HG03439 (cell line): ENCODE measurements around the gene USP34.

Source experiments
- ATAC-seq: cut with Tn5 transposase; IDR thresholded peaks from one replicate; pipeline ENCODE4 v1.9.1; 2021; ENCODE audit warnings: mild to moderate bottlenecking, moderate library complexity; ENCODE audit not compliant: unreplicated experiment

USP34 gene

DNA sequence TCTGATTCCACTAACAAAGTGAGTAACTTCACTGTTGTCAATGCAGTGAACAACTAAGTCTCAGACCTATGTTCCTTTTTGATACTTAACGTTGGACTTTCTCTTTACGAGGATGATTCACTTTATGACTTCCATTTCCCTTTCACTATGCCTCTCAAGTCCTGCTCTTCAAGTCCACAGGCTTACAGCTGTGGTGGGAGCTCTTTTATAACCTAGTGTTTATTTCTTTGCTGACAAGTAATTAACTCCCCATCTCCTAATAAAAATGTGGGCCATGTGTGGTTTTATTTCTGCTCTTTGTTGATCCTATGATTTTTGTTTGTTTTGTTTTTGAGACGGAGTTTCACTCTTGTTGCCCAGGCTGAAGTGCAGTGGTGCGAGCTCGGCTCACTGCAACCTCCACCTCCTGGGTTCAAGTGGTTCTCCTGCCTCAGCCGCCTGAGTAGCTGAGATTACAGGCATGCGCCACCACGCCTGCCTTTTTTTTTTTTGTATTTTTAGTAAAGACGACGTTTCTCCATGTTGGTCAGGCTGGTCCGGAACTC, 142.1 kb downstream of the USP34 start:
- ATAC-seq, result no peak

DNA sequence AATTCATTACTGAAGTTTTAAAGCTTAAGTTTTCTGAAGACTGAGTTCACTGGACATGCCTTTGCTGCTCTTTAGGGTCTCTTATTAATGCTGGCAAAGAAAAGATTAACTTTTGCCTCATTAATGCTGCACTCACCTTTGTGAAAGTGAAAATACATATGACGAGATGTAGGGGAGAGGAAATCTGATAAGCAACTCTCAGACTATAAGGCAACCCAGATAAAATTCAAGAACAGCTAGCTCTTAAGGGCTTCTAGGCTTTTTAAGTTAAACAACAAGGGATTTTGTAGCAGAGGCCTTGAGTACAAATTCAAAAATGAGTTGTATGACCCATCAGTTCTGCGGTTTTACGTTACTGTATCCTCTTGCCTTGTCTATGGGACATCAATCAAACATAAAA, 143.7 kb downstream of the USP34 start:
- no peak for ATAC-seq

DNA sequence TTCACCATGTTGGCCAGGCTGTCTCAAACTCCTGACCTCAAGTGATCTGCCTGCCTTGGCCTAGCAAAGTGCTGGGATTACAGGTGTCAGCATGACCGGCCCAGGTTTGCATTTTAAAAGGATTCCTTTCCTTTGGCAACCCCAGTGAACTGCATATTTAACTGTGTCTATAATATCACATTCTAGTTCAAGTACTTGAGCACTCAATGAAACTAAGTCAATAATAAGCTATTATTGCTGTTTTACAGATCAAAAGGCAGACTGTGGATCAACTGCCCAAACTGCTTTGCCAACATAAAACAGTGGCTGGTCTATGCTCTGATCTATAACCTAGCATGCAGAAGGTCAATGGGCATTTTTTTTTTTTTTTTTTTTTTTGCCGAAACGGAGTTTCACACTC, 144.5 kb downstream of the USP34 start:
- ATAC-seq, result no peak

DNA sequence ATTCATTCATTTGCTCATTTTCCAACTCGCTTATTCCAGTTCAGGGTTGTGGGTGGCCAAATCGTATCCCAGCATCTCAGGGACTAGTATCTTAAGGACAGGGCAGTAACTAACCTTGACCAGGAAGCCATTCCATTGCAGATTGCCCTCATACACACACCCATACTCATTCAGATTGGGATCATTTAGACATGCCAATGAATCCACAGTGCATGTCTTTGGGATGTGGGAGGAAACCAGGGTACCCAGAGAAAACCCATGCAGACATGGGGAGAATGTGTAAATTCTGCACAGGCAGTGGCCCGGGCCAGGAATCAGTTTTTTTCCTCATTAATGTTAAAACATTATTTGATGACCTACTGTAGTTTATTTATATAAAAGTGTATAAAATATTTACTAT, 150.7 kb downstream of the USP34 start:
- no peak for ATAC-seq

DNA sequence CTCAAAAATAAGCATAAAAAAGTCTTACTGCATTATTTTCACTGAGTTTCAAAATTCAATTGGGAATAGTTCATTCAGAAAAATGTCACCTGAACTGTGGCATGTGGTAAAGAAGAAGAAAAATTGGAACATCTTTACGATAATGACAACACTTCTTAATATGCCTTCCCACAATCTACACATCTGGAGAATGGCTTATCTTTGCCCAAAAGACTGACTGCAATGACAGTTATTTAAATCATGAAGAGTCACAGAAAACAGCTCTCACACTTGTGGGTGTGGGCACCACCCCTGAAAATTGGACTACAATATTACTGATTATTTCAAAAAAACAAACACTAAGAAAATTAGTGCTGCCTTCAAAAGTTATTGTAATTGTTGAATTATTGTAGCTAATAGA, 152.3 kb downstream of the USP34 start:
- no peak for ATAC-seq

DNA sequence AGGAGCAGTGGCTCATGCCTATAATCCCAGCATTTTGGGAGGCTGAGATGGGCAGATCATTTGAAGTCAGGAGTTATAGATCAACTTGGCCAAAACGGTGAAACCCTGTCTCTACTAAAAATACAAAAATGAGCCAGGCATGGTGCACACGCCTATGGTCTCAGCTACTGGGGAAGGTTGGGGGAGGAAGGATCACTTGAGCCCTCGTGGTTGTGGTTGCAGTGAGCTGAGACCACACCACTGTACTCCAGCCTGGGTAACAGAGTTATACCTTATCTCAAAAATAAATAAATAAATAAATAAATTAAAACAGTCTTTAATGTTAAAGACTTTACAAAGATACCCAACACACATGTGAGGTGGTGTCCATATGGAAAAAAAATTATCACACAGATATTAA, 174.9 kb downstream of the USP34 start:
- ATAC-seq, result no peak

DNA sequence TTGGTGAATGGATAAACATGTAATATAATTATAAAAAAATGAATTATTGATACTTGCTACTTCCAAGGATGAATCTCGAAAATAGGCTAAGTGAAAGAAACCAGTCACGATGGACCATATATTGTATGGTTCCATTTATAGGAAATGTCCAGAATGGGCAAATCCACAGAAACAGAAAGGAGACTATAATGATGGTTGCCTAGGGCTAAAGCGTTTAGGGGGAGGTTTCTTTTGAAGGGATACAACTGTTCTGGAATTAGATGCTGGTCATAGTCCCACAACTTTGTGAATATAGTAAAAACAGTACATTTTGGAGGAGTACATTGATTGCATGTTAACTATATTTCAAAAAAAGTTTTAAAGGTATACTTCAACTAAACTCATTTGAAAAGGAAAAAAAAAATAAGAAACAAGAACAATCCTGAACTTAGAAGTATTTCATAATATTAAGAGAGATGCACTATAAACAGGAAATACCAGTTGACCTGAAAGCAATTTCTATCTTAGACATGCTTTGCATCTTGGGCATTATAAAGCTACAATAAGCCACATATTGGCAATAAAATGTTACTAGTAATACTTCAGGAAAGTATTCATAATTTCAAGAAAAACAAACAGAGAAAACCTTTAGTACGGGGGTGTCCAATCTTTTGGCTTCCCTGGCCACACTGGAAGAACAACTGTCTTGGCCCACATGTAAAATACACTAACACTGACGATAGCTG, 178.9 kb downstream of the USP34 start:
- no peak for ATAC-seq

DNA sequence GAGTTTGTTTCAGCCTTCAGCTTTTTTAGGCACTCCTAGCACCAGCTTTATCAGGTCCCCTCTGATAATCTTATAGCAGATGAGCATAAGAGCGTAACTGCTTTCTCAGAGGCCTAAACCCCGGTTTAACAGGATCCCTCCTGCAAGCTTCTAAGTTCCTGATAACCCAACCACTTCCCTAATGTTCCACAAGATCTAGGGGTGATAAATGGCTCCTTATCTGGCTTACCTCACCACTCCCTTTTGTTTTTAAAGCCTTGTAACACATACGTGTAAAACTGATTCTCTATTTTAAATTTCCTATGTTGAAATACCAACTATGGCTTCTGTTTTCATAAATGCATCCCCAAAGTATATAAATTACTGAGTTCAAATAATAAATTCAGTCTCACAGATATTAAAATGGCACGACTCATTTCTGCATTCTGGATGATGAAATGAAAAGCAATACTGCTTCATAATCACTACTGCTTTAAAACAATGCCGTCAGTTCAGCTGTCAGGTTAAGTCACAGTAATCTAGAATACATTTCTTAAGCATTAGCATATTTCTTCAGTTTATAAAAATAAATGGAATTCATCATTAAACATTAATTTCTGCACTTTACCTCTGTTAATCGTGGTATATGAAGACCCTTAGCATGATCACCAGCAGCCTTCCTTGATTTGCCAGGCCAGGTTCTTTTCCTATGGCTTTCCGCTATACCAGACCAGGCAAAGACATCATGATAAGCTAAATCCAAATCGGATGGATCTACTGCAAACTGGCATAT, 182.6 kb downstream of the USP34 start:
- no peak for ATAC-seq

DNA sequence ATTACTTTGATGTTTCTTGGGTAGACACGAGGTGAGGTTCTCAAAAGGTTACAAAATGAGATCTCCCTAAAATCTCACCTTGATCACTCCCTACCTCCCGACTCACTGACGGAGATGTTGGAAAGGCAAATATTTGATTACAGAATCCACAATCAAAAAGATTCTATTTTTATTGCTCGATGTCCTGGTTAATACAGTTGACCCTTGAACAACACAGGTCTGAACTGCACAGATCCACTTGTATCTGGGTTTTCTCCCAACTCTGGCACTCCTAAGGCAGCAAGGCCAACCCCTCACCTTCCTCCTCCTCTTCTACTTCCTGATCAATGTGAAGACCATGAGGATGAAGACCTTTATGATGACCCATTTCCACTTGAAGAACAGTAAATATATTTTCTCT, 183.6 kb downstream of the USP34 start:
- no peak for ATAC-seq

DNA sequence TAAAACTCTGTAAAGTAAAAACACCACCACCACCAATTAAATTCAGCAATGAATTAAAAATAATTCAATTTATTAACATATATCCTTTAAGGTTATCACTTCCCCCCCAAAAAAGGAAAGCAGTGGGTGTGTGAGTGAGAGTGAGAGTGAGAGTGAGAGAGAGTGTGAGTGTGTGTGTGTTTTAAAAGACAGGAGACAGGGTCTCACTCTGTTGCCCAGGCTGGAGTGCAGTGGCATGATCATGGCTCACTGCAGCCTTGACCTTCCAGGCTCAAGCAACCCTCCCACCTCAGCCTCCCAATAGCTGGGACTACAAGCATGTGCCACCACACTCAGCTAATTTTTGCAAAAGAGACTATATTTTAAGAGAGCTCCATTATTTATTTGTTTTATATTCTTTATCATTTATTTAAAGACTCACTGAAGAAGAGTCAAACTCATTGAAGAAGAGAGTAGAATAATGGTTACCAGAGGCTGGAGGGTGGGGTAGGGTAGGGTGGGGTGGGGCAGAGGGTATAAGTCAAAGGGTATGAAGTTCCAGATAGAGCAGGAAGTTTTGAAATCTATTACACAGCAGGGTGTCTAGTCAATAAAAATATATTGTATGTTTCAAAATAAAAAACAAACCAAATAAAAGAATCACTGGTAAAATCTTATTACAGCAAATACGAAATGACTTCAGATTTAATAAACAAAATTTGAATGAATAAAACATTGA, 187.3 kb downstream of the USP34 start:
- no peak for ATAC-seq

DNA sequence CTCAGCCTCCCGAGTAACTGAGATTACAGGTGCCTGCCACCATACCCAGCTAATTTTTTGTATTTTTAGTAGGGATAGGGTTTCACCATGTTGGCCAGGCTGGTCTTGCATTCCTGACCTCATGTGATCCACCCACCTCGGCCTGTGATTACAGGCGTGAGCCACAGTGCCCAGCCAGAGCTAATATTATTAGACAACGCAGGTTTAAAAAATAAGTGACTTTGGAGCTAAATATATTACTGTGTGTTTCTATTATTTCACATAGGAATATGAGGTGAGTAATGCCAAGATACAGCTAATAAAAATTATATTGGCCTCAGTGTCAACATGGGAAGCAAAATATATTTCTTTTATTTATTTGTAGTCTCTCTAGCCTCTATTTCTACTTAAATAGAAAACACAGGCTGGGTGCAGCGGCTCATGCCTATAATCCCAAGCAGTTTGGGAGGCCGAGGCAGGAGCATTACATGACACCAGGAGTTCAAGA, 188.7 kb downstream of the USP34 start:
- ATAC-seq, result no peak

DNA sequence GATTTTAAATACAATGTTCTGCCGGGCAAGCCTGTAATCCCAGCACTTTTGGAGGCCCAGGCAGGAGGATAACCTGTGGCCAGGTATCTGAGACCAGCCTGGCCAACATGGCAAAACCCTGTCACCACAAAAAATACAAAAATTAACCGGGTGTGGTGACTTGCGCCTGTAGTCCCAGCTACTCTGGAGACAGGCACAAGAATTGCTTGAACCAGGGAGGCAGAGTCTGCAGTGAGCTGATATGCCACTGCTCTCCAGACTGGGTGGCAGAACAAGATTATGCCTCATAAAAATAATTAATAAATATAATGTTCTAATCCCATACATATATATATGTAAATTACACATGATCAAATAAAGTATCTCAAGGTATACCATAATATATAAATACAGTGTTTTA, 189.6 kb downstream of the USP34 start:
- ATAC-seq, result no peak

DNA sequence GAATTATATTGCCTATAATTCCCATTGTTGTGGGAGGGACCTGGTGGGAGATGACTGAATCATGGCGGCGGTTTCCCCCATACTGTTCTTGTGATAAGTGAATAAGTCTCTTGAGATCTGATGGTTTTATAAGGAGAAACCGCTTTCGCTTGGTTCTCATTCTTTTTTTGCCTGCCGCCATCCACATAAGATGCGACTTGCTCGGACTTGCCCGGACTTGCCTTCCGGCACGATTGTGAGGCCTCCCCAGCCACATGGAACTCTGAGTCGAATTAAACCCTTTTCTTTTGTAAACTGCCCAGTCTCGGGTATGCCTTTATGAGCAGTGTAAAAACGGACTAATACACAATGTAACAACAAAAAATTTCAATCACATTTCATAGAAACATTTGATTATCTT, 193.1 kb downstream of the USP34 start:
- no peak for ATAC-seq

DNA sequence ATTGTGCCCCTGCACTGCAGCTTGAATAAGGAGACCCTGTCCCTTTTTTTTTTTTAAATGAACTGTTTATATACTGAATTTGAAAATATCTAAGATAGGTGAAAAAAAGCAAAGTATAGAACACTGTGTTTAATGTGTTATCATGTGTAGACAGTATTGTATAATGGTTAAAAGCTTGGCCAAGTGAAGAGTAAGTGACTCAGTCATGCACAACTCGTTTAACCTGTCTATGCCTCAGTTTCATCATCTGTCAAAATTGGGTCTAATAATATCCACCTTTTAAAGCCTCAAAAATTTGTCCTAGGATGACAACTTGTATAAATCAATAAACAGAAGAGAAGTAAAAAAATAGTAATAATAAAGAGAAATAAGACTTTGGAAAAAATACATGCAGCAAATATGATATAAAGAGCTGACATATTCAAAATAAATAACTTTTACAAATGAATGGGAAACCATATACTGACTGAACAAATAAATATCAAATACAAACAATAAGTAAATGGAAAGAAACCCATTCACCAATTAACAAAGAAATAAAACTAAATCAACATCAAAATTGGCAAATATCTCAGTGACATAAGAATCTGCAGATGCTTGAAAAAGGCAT, 195.2 kb downstream of the USP34 start:
- ATAC-seq, result no peak

DNA sequence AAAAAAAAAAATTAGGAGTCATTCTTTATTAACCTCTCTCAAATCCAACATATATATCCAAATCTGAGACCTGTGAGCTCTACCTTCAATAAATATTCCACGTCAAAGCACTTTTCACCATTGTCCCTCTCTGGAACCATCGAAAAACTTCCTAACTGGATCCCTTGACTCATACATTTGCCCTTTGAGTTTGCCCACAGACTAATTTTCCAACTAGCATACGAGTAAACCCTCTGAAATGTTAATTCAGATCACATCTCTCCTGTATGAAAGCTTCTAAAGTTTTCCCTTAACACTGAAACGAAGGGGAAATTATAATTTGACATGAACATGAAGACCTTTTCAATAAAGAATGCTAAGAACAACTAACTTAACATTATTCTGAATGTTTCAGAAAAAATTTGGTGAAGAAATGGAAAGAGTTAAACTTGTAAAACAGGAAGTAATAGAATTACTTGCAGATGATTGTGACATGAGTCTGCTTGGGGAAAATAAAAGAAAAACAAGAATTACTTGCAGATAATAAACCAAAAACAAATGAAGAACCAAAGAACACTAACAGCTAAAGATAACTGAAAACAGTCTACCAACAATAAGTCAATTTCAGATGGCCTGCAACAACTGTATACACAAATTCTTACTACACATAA, 198.3 kb downstream of the USP34 start:
- no peak for ATAC-seq

DNA sequence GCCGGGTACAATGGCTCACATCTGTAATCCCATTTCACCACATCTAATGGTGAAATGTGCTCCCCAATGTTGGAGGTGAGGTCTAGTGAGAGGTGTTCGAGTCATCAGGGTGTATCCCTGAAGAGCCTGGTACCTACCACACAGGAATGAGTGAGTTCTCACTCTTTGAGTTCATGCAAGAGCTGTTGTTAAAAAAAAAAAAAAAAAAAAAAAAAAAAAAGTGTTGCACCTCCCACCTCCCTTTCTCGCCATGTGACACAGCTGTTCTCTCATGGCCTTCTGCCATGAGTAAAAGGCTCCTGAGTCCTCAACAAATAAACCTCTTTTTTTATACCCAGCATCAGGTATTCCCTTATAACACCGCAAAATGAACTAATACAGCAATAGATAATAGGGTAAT, 202.6 kb downstream of the USP34 start:
- ATAC-seq, result no peak

DNA sequence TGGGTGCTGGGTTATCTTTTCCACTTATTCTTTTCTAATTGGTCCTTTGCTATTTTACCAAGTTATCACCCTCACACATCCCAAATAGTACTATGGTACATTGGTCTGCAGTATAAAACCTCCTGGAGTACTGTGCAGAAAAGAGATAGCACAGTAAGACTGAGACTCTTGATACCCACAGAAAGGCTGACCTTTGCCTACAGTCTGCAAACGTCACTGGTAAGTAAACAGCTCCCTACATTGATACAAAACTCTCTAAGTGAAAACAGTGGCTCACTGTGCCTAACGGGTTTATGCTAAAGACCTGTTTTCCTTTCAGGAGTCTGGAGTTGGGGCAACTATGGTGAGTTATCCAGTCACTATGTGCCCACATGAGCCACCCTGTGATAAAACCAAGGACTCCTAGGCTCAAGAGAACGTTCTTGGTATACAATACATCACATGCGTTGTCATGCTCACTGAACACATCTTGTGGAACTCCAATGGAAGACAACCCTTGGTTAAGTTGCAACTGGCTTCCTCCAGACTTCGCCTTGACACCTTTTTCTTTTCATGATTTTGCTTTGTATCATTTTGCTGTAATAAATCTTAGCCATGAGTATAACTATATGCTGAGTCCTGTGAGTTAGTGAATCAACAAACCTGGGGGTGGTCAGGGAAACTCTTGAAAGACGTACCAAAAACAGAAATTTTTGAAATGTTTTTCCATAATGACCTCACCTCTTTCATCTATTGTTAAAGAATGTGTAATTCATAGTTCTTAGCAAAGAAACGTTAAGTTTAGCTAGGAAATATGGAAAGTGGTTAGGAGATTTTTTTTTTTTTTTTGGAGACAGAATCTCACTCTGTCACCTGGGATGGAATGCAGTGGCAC, 204.0 kb downstream of the USP34 start:
- no peak for ATAC-seq

DNA sequence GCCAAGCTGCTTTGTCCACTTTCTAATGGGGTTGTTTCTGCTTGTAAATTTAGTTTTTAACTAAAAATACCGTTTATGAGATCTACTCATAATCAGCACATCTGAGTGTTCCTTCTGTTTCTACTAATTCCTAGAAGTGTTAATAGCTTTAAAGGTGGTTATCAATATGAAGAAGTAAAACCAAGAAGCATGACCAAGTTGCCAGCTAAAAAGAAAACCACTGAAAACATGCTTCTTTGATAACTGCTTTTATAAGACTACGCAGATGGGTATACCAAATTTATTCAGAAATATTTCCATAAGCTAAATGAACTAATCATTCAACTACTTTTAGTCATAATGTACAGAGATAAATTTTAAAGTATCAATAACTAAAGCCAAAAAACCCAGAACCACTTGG, 207.1 kb downstream of the USP34 start:
- no peak for ATAC-seq

DNA sequence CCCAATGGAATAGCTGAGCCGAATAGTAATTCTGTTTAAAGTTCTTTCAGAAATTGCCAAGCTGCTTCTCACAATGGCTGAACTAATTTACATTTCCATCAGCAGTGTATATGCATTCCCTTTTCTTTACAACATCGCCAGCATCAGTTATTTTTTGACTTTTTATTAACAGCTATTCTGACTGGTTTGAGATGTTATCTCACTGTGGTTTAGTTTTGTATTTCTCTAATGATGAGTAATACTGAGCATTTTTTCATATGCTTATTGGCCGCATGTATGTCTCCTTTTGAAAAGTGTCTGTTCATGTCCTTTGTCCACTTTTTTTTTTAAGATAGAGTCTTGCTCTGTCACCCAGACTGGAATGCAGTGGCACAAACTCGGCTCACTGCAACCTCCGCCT, 208.2 kb downstream of the USP34 start:
- no peak for ATAC-seq

DNA sequence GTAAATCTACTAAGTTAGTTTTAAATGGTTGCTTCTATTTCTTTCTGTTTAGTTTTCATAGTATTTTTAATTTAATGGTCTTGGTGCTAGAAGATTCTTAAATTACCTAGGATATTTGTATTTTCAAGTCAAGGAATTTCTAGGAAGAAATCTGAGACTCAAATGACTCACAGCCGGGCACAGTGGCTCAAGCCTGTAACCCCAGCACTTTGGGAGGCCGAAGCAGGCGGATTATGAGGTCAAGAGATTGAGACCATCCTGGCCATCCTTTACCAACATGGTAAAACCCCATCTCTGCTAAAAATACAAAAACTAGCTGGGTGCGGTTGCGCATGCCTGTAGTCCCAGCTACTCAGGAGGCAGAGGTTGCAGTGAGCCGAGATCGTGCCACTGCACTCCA, 213.4 kb downstream of the USP34 start:
- ATAC-seq, result no peak
